ENCODE measurements around the gene NBEA. TPM values are rescaled to one million over a fixed set of nuclear protein-coding genes. Genes with fewer than 3 reads are reported as not detected.
A peak's percentile ranks its signal among the peaks of the same experiment; 100 is the strongest.

NBEA gene
- total RNA-seq, 1 experiment from 2014 or later, result 4.1 TPM

GRCh38 chr13:35210261-35210660, 268.2 kb downstream of the NBEA start:
- no peaks in the 10 kb centered on the region for H4K20me1 ChIP-seq (ENCODE audit: insufficient read depth)
- no peaks in the 10 kb centered on the region for H3K27me3 ChIP-seq (ENCODE audit: insufficient read depth, low read length)
- no peak overlapping the region for H3K9ac ChIP-seq (ENCODE audit: low read length)
- no peaks in the 10 kb centered on the region for H3K4me1 ChIP-seq (ENCODE audit: control insufficient read depth in 1 of 2, insufficient read depth in 2 of 2, low read length in 2 of 2)
- BruUV-seq (replicated peaks), result no TSS peak
- RAD21 ChIA-PET (ENCODE audit: low non-redundant PET in 1 of 2, low total read pairs in 2 of 2, uncharacterized antibody in 2 of 2, unreplicated experiment in 2 of 2), result no interaction called here
- no peak for ATAC-seq
- POLR2A ChIA-PET, result no interaction called here
- no peak for DNase-seq (ENCODE audit: low read depth, low spot score)
- no peak for TF ChIP-seq SRF (IDR thresholded peaks at IDR 0.05; ENCODE audit: low read depth)
- TF ChIP-seq RAD21 (IDR thresholded peaks at IDR 0.05; ENCODE audit: low read depth), result peak; percentile 37; the same call in 1 of the 2 replicates
- H3K4me3 ChIP-seq (replicated peaks in 1 of 2; ENCODE audit: low read depth in 1 of 2, low read length in 2 of 2), result no peak overlapping the region
- H3K4me2 ChIP-seq (ENCODE audit: low read length), result no peak overlapping the region
- intact Hi-C loops (cut with micrococcal nuclease), result loop anchor here (1.0 kb wide), 1 partner anchor 511 kb away; no protein-coding TSS in a partner anchor
- no peaks in the 10 kb centered on the region for H3K36me3 ChIP-seq (ENCODE audit: control insufficient read depth in 1 of 2, insufficient read depth in 2 of 2, low read length in 2 of 2)
- H3K79me2 ChIP-seq (ENCODE audit: insufficient read depth, low read length), result no peaks in the 10 kb centered on the region
- no peaks in the 10 kb centered on the region for H3K9me3 ChIP-seq (ENCODE audit: control insufficient read depth in 1 of 2, insufficient read depth in 1 of 2, low read depth in 1 of 2, low read length in 2 of 2)
- H2AFZ ChIP-seq (ENCODE audit: low read depth, low read length, poor library complexity, severe bottlenecking), result no peak overlapping the region
- CTCF ChIA-PET, result interaction anchor here (1.0 to 1.4 kb wide), 2 partner anchors 512 to 579 kb away, joined by 3 to 5 read pairs; no protein-coding TSS in a partner anchor
- no peaks in the 10 kb centered on the region for H3K9me2 ChIP-seq (ENCODE audit: insufficient read depth)
- no peak overlapping the region for H3K27ac ChIP-seq (ENCODE audit: low read depth, low read length)

GRCh38 chr13:35211949-35212348, 269.9 kb downstream of the NBEA start:
- POLR2A ChIA-PET, result no interaction called here
- no peak overlapping the region for H3K4me3 ChIP-seq (replicated peaks in 1 of 2; ENCODE audit: low read depth in 1 of 2, low read length in 2 of 2)
- no peaks in the 10 kb centered on the region for H3K79me2 ChIP-seq (ENCODE audit: insufficient read depth, low read length)
- TF ChIP-seq EZH2 (IDR thresholded peaks at IDR 0.05) (no peak), CTCF (IDR thresholded peaks at IDR 0.05 in 2 of 3, conservative IDR thresholded peaks at IDR 0.05 in 1 of 3; ENCODE audit: borderline replicate concordance in 1 of 3, insufficient read depth in 1 of 3, low read depth in 2 of 3, low read length in 2 of 3) (no peak), TCF7L2 (IDR thresholded peaks at IDR 0.05; ENCODE audit: borderline replicate concordance, extremely low read depth, insufficient read depth, insufficient read length) (no peak), EGR1 (IDR thresholded peaks at IDR 0.05; ENCODE audit: low read depth) (no peak), YY1 (IDR thresholded peaks at IDR 0.05; ENCODE audit: extremely low read depth, insufficient replicate concordance, low read depth, low read length) (no peak)
- DNase-seq (ENCODE audit: low read depth, low spot score), result no peak
- no peaks in the 10 kb centered on the region for H3K9me2 ChIP-seq (ENCODE audit: insufficient read depth)
- H3K4me1 ChIP-seq (ENCODE audit: control insufficient read depth in 1 of 2, insufficient read depth in 2 of 2, low read length in 2 of 2), result no peaks in the 10 kb centered on the region
- no peaks in the 10 kb centered on the region for H3K36me3 ChIP-seq (ENCODE audit: control insufficient read depth in 1 of 2, insufficient read depth in 2 of 2, low read length in 2 of 2)
- CTCF ChIA-PET, result interaction anchor here (0.6 kb wide), 1 partner anchor 29 kb away, joined by 3 read pairs; no protein-coding TSS in a partner anchor
- H2AFZ ChIP-seq (ENCODE audit: low read depth, low read length, poor library complexity, severe bottlenecking), result no peak overlapping the region
- no peak overlapping the region for H3K4me2 ChIP-seq (ENCODE audit: low read length)
- no TSS peak for BruUV-seq (replicated peaks)
- RAD21 ChIA-PET (ENCODE audit: low non-redundant PET in 1 of 2, low total read pairs in 2 of 2, uncharacterized antibody in 2 of 2, unreplicated experiment in 2 of 2), result no interaction called here
- H4K20me1 ChIP-seq (ENCODE audit: insufficient read depth), result no peaks in the 10 kb centered on the region
- no peak overlapping the region for H3K27ac ChIP-seq (ENCODE audit: low read depth, low read length)
- intact Hi-C loops (cut with micrococcal nuclease), result no loop called here
- H3K9me3 ChIP-seq (ENCODE audit: control insufficient read depth in 1 of 2, insufficient read depth in 1 of 2, low read depth in 1 of 2, low read length in 2 of 2), result no peaks in the 10 kb centered on the region
- H3K9ac ChIP-seq (ENCODE audit: low read length), result no peak overlapping the region
- no peaks in the 10 kb centered on the region for H3K27me3 ChIP-seq (ENCODE audit: insufficient read depth, low read length)
- no peak for ATAC-seq
